HG03066 (cell line): Measurements from ENCODE around the gene CHRNB1.
"Not testable (repeated sequence)": the region's sequence is repeated elsewhere in the genome, so short reads cannot be mapped to it uniquely, and the experiment has no call there.

ENCODE experiments used
- ATAC-seq: cut with Tn5 transposase; IDR thresholded peaks from one replicate; pipeline ENCODE4 v1.9.1; 2021; ENCODE audit warnings: low read depth; ENCODE audit not compliant: unreplicated experiment

The CHRNB1 gene

GRCh38 chr17:7481842-7482741, 37.2 kb downstream of the CHRNB1 start:
- not testable (repeated sequence) for ATAC-seq

DNA sequence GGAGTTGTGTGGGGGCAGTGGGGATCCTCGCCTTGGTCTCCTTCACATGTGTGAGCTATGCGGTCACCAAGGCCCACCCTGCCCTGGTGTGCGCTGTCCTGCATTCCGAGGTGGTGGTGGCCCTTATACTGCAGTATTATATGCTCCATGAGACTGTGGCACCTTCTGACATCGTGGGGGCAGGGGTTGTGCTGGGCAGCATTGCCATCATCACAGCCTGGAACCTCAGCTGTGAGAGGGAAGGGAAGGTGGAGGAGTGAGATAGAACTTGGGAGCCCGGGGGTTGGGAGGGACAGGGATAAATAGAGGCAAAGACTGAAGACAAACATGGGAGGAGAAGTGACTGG, 37.9 kb downstream of the CHRNB1 start:
- not testable (repeated sequence) for ATAC-seq

GRCh38 chr17:7483255-7484066, 38.6 kb downstream of the CHRNB1 start:
- ATAC-seq = peak; percentile 43

GRCh38 chr17:7484067-7484918, 39.4 kb downstream of the CHRNB1 start, which contains the start of gene POLR2A:
Gene POLR2A (plus strand): TSS chr17:7484366.
- ATAC-seq = peak; percentile 48

DNA sequence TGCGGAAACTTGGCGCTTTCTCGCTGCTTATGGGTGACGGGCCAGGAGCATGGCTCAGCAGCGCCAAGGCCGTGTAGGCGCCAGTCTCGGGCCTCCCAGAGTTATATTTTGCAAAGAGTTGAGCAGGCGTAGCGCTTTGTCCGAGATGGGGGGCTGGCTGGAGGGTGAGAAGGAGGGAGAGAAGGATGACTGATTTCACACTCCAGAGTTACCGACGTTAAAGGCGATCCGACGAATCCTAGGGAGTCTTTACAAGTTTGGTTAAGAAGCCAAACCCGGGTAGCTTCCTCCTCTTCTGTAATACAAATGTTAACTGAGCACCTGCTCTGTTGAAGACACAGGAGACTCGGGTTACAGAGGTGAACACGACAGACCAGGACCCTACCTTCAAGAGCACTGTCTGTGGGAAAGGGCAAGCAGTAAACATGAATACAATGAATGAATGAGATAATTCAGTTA, 40.1 kb downstream of the CHRNB1 start:
- ATAC-seq = no peak

DNA sequence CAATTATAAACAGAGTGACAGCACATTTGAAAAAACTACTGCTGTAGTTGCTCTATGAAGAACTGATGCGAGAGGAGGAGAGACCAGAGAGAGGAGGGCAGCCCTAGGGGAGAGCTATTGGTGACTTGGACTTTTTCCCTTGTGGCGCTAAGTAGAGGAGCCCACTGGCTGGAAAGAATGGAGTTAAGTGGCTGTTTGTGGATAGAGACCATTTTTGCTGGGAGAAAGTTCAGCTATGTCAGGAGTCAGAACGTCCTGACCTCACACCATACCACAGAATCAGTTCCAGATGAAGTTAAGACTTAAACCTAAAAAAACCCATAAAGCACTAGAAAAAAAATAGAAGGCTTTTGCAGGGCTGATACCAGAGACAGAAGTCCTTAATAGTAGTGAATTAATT, 41.3 kb downstream of the CHRNB1 start:
- no peak for ATAC-seq

- ATAC-seq = no peak
Measured at GRCh38 chr17:7490144-7490543, 45.3 kb downstream of the CHRNB1 start.

DNA sequence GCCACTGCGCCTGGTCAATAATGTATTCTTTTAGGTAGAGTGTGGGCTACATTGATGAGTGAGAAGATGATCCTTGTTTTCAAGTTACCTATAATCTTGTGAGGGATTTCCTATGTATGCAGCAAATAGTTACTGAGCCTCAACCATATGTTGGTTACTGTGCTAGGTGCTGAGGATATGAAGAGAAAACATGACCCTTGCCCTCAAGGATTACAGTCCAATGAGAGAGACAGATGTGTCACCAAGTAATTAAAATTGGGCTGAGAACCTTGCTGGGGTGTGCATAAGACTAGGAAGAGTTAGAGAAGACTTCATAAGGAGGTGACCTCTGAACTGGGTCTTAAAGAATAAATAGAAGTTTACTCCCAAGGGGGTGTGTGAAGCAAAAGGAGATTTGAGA, 46.7 kb downstream of the CHRNB1 start:
- no peak for ATAC-seq

- no peak for ATAC-seq
Measured at GRCh38 chr17:7493941-7494340, 49.1 kb downstream of the CHRNB1 start.

GRCh38 chr17:7495906-7496434, 51.1 kb downstream of the CHRNB1 start:
- no peak for ATAC-seq

- no peak for ATAC-seq
Measured at GRCh38 chr17:7496470-7497183, 51.8 kb downstream of the CHRNB1 start.

- no peak for ATAC-seq
Measured at GRCh38 chr17:7497228-7497627, 52.4 kb downstream of the CHRNB1 start.

- ATAC-seq = no peak
Measured at GRCh38 chr17:7497636-7498035, 52.8 kb downstream of the CHRNB1 start.

- ATAC-seq = no peak
Measured at GRCh38 chr17:7499161-7499560, 54.3 kb downstream of the CHRNB1 start.

DNA sequence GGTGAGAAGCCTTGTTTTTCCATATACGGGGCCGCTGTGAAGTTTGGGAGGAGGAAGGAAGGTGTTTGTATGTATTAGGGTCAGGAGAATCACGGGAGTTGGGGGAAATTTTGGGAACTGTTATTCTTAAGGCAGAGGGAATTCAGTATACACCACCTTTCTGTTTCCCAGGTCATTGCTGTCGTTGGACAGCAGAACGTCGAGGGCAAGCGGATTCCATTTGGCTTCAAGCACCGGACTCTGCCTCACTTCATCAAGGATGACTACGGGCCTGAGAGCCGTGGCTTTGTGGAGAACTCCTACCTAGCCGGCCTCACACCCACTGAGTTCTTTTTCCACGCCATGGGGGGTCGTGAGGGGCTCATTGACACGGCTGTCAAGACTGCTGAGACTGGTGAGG, 56.9 kb downstream of the CHRNB1 start:
- no peak for ATAC-seq

DNA sequence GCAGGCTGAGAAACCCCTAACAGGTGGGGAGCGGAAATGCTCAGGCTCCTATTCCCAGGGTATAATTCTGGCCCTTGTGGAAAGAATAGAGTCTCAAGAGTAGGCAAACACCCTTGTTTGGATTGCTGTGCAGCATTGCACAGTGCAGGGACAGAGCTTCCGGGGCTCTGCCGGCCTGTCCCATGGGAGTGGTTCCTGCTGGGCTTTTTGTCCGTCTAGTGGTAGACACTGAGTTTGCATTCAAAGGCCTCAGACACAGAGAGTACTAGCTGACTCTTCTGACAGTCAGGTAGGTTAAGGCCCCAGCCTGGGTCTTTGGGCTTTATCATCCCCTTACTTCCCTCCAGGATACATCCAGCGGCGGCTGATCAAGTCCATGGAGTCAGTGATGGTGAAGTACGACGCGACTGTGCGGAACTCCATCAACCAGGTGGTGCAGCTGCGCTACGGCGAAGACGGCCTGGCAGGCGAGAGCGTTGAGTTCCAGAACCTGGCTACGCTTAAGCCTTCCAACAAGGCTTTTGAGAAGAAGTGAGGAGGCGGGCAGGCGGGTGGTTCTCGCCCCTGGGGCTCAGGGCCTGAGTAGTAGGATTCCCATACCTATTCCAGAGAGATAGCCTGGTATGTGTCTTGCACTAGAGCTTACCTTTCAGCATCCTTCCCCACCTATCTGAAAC, 57.4 kb downstream of the CHRNB1 start:
- no peak for ATAC-seq

DNA sequence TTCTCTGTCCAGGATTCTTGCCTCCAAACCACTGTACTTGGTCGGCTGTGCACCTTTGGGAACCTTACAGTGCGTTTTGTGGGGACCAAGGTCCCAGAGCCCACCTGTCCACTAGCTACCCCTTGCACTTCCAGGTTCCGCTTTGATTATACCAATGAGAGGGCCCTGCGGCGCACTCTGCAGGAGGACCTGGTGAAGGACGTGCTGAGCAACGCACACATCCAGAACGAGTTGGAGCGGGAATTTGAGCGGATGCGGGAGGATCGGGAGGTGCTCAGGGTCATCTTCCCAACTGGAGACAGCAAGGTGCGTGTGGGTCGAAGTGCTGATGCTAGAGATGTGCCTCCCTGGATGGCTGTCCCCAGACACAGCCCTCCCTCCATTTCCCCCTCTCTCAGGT, 58.1 kb downstream of the CHRNB1 start:
- no peak for ATAC-seq

DNA sequence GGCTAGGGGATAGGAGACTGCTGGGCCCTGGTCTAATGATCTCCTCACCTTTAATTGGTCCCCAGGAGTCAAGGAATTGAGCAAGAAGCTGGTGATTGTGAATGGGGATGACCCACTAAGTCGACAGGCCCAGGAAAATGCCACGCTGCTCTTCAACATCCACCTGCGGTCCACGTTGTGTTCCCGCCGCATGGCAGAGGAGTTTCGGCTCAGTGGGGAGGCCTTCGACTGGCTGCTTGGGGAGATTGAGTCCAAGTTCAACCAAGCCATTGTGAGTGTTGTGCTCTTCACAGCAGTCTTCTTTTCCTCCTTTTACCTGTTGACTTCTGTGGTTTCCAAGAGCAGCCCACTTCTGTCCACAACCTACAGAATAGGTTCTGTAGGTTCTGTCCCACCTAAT, 58.7 kb downstream of the CHRNB1 start:
- ATAC-seq = no peak
